Measurements from ENCODE around the gene TMEM258. TPM values are rescaled to one million over a fixed set of nuclear protein-coding genes. Genes with fewer than 3 reads are reported as not detected.

Gene TMEM258
- total and polyA plus RNA-seq, 4 donors: 43.9 to 229 (median 163) TPM

DNA sequence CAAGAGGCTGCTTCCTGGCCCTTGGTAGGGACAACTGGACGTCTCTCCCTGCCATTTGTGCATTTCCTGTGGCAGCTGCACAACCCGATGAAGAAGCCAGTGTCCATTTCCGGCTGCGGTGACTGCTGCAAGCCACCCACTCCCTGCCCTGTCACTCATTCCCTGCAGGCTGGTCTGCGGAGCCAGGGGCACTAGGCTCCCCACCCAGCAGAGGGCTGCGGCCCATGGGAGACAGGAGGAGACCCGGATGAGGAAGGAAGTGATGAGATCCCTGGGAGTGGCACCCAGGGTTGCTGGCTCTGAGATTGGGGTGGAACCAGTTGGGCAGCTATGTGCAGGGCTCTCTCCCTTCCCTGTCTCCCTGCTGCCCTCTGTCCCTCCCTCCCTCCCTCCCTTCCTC lies 50.0 kb downstream of the TMEM258 start:
- no peak overlapping the region for H3K9ac ChIP-seq (ENCODE audit: insufficient read depth in 1 of 2, low read length in 2 of 2)
- H3K4me3 ChIP-seq: no peak overlapping the region
- ATAC-seq (ENCODE audit: insufficient read depth, low FRiP score) (peak; percentile 16), DNase-seq (no peak)
- H3K4me1 ChIP-seq (ENCODE audit: control insufficient read depth in 5 of 5, insufficient read depth in 5 of 5, low read length in 5 of 5): peaks cover 0 to 3% (median 0%) of the 10 kb centered on the region in 5 donors
- H3K9me3 ChIP-seq (ENCODE audit: control insufficient read depth in 4 of 4, insufficient read depth in 3 of 4, low read length in 3 of 4): no peaks in the 10 kb centered on the region
- TF ChIP-seq, protein P1, sequence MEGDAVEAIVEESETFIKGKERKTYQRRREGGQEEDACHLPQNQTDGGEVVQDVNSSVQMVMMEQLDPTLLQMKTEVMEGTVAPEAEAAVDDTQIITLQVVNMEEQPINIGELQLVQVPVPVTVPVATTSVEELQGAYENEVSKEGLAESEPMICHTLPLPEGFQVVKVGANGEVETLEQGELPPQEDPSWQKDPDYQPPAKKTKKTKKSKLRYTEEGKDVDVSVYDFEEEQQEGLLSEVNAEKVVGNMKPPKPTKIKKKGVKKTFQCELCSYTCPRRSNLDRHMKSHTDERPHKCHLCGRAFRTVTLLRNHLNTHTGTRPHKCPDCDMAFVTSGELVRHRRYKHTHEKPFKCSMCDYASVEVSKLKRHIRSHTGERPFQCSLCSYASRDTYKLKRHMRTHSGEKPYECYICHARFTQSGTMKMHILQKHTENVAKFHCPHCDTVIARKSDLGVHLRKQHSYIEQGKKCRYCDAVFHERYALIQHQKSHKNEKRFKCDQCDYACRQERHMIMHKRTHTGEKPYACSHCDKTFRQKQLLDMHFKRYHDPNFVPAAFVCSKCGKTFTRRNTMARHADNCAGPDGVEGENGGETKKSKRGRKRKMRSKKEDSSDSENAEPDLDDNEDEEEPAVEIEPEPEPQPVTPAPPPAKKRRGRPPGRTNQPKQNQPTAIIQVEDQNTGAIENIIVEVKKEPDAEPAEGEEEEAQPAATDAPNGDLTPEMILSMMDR (IDR thresholded peaks at IDR 0.05; ENCODE audit: control extremely low read depth, extremely low read depth): no peak
- H3K27ac ChIP-seq (ENCODE audit: low read depth in 1 of 2, low read length in 1 of 2): no peak overlapping the region
- WGBS, 2 donors: 47 to 49% methylated on average over 7 of the region's 7 CpGs
- H3K36me3 ChIP-seq (ENCODE audit: control insufficient read depth in 4 of 4, insufficient read depth in 4 of 4, low read length in 4 of 4): peaks cover 0 to 15% (median 4%) of the 10 kb centered on the region in 4 donors
- no peaks in the 10 kb centered on the region for H3K27me3 ChIP-seq (ENCODE audit: control insufficient read depth in 3 of 3, insufficient read depth in 3 of 3, low read length in 2 of 3)

DNA sequence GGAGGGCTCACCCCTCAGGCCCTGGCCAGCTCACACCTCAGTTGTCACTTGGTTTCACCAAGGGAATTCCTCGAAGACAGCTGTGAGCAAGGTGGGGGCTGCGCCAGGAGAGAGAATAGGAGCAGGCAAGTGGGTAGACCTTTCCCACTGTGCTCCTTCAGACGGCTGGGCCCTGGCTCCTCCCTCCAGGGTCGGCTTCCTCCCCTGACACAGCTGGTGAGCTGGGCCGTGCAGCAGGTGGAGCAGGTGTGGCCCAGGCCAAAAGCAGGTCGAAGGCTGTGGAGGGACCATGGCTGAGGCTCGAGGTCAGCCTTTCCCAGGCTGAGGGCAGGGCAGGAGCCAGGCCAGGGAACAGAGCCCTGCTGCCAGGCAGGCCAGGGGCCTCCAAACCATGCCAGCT lies 52.4 kb downstream of the TMEM258 start:
- WGBS, 2 donors: 77 to 87% methylated on average over 7 of the region's 7 CpGs
- no peak for ATAC-seq (ENCODE audit: insufficient read depth, low FRiP score)
- DNase-seq: no peak

DNA sequence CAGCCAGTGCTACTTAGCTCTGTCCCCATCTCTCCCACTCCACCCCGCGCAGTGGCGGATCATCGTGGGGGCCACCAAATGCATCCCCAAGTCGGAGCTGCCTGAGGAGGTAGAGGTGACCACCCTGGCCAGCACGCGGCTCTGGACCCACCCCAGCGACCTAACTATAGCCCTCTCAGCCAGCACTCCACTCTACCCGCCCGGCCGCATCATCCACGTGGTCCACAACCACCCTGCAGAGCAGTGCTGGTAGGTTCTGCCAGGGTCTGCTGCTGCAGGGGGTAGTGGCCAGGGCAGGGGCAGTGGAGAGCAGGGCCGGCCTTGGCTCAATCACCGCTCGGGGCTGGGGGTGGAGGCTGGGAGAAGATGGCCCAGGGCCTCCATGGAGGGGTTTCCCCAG lies 53.0 kb downstream of the TMEM258 start:
- Histone ChIP-seq H3K4me1 (ENCODE audit: control insufficient read depth in 5 of 5, insufficient read depth in 5 of 5, low read length in 5 of 5) (peaks cover 0 to 3% (median 0%) of the 10 kb centered on the region in 5 donors), H3K27me3 (ENCODE audit: control insufficient read depth in 3 of 3, insufficient read depth in 3 of 3, low read length in 2 of 3) (no peaks in the 10 kb centered on the region), H3K9me3 (ENCODE audit: control insufficient read depth in 4 of 4, insufficient read depth in 3 of 4, low read length in 3 of 4) (no peaks in the 10 kb centered on the region), H3K36me3 (ENCODE audit: control insufficient read depth in 4 of 4, insufficient read depth in 4 of 4, low read length in 4 of 4) (peaks cover 0 to 23% (median 4%) of the 10 kb centered on the region in 4 donors), H3K27ac (ENCODE audit: low read depth in 1 of 2, low read length in 1 of 2) (no peak overlapping the region), H3K9ac (ENCODE audit: insufficient read depth in 1 of 2, low read length in 2 of 2) (no peak overlapping the region), H3K4me3 (no peak overlapping the region)
- DNase-seq (no peak), ATAC-seq (ENCODE audit: insufficient read depth, low FRiP score) (no peak)
- TF ChIP-seq, protein P1 (IDR thresholded peaks at IDR 0.05; ENCODE audit: control extremely low read depth, extremely low read depth): no peak
- WGBS, 2 donors: 90 to 96% methylated on average over 14 to 15 of the region's 15 CpGs

More for the DNA sequence above, 52.4 kb downstream of the TMEM258 start:
- H3K4me3 ChIP-seq: no peak overlapping the region
- H3K27me3 ChIP-seq (ENCODE audit: control insufficient read depth in 3 of 3, insufficient read depth in 3 of 3, low read length in 2 of 3): no peaks in the 10 kb centered on the region
- H3K36me3 ChIP-seq (ENCODE audit: control insufficient read depth in 4 of 4, insufficient read depth in 4 of 4, low read length in 4 of 4): peaks cover 0 to 22% (median 4%) of the 10 kb centered on the region in 4 donors
- no peak overlapping the region for H3K9ac ChIP-seq (ENCODE audit: insufficient read depth in 1 of 2, low read length in 2 of 2)
- H3K27ac ChIP-seq (ENCODE audit: low read depth in 1 of 2, low read length in 1 of 2): no peak overlapping the region
- peaks cover 0 to 3% (median 0%) of the 10 kb centered on the region in 5 donors for H3K4me1 ChIP-seq (ENCODE audit: control insufficient read depth in 5 of 5, insufficient read depth in 5 of 5, low read length in 5 of 5)
- no peaks in the 10 kb centered on the region for H3K9me3 ChIP-seq (ENCODE audit: control insufficient read depth in 4 of 4, insufficient read depth in 3 of 4, low read length in 3 of 4)
- TF ChIP-seq, protein P1 (IDR thresholded peaks at IDR 0.05; ENCODE audit: control extremely low read depth, extremely low read depth): no peak

Other genes with a start within 250 kb of the TMEM258 start
- gene SYT7, start 211.5 kb downstream of the TMEM258 start, total RNA-seq: 1 to 10 TPM; 2.8 to 4.8 TPM
- 10 to 100 TPM in 1 of 2 donors, 1 to 10 TPM in 1; 1.7 to 10.6 TPM for gene SYT7, start 211.5 kb downstream of the TMEM258 start, polyA plus RNA-seq
- 1 to 10 TPM; 1.5 to 7.5 TPM for gene DAGLA, start 112.2 kb downstream of the TMEM258 start, total RNA-seq
- gene DAGLA, start 112.2 kb downstream of the TMEM258 start, polyA plus RNA-seq: 1 to 10 TPM; 2.9 to 3.0 TPM
- 10 to 100 TPM; 27.1 to 41.2 TPM for gene MYRF, start 40.0 kb downstream of the TMEM258 start, total RNA-seq
- 10 to 100 TPM; 11.9 to 23.3 TPM for gene MYRF, start 40.0 kb downstream of the TMEM258 start, polyA plus RNA-seq
- gene FEN1, start 312 bp upstream of the TMEM258 start, total RNA-seq: 10 to 100 TPM in 1 of 2 donors, 1 to 10 TPM in 1; 6.4 to 13.2 TPM
- gene FEN1, start 312 bp upstream of the TMEM258 start, polyA plus RNA-seq: 10 to 100 TPM in 1 of 2 donors, 1 to 10 TPM in 1; 7.7 to 12.6 TPM
- 100 to 1,000 TPM in 1 of 2 donors, 10 to 100 TPM in 1; 35.7 to 102 TPM for gene FADS1, start 24.4 kb upstream of the TMEM258 start, total RNA-seq
- 10 to 100 TPM; 35.1 to 54.3 TPM for gene FADS1, start 24.4 kb upstream of the TMEM258 start, polyA plus RNA-seq
- 100 to 1,000 TPM in 1 of 2 donors, 10 to 100 TPM in 1; 44.5 to 165 TPM for gene FADS2, start 35.7 kb upstream of the TMEM258 start, total RNA-seq
- 10 to 100 TPM; 58.9 to 98.6 TPM for gene FADS2, start 35.7 kb upstream of the TMEM258 start, polyA plus RNA-seq
- gene FADS3, start 98.9 kb upstream of the TMEM258 start, total RNA-seq: 10 to 100 TPM; 12.3 to 64.8 TPM
- 10 to 100 TPM; 52.7 to 56.2 TPM for gene FADS3, start 98.9 kb upstream of the TMEM258 start, polyA plus RNA-seq
- gene RAB3IL1, start 125.0 kb upstream of the TMEM258 start, total RNA-seq: 10 to 100 TPM in 1 of 2 donors, 1 to 10 TPM in 1; 8.8 to 10.9 TPM
- 10 to 100 TPM in 1 of 2 donors, 1 to 10 TPM in 1; 6.7 to 20.8 TPM for gene RAB3IL1, start 125.0 kb upstream of the TMEM258 start, polyA plus RNA-seq
- 10 to 100 TPM in 1 of 2 donors, 1 to 10 TPM in 1; 4.9 to 16.6 TPM for gene BEST1, start 157.8 kb upstream of the TMEM258 start, total RNA-seq
- gene BEST1, start 157.8 kb upstream of the TMEM258 start, polyA plus RNA-seq: 10 to 100 TPM in 1 of 2 donors, 1 to 10 TPM in 1; 6.1 to 27.3 TPM
- gene FTH1, start 175.0 kb upstream of the TMEM258 start, total RNA-seq: 1,000 to 10,000 TPM; 1,737 to 4,072 TPM
- over 10,000 TPM in 1 of 2 donors, 1,000 to 10,000 TPM in 1; 6,299 to 24,273 TPM for gene FTH1, start 175.0 kb upstream of the TMEM258 start, polyA plus RNA-seq